K562 (cell line): Measurements from ENCODE around the gene HOXB4. TPM values are rescaled to one million over a fixed set of nuclear protein-coding genes. Genes with fewer than 3 reads are reported as not detected.

ENCODE experiments used
- MAZ ChIP-seq, 2 experiments: fragments of 450-650 bp in 1 of 2; sonication (generic) in 1 of 2; formaldehyde crosslinking; IDR thresholded peaks in 1 of 2; conservative IDR thresholded peaks in 1 of 2; 2 replicates each; pipeline versions ENCODE4 v1.4.0 to v1.5.0; 2020; ENCODE audit warnings: mild to moderate bottlenecking in 1 of 2, missing genetic modification reagents in 1 of 2
- MEIS2 ChIP-seq: fragments of 450-650 bp; IDR thresholded peaks from 2 replicates; pipeline ENCODE4 v1.6.1; 2014; ENCODE audit warnings: mild to moderate bottlenecking; ENCODE audit not compliant: partially characterized antibody
- PHF8 ChIP-seq: fragments of 200-600 bp; sonication (generic); IDR thresholded peaks from 2 replicates; pipeline ENCODE4 v1.6.1; 2012; ENCODE audit warnings: mixed run types, mild to moderate bottlenecking, inconsistent platforms, low read length, moderate library complexity, borderline replicate concordance
- SMAD1 ChIP-seq: fragments of 150-350 bp; IDR thresholded peaks from 2 replicates; pipeline ENCODE4 v1.6.1; 2014; ENCODE audit warnings: low read length, low read depth; ENCODE audit not compliant: partially characterized antibody
- TGIF2 ChIP-seq: sonication (generic); formaldehyde crosslinking; IDR thresholded peaks from 2 replicates; pipeline ENCODE4 v1.8.1; 2022; ENCODE audit warnings: mild to moderate bottlenecking, missing genetic modification reagents, moderate library complexity
- polyA plus RNA-seq, 8 experiments: library from polyadenylated mRNA; depleted of rRNA in 4 of 8; stranded (reverse) in 5 of 8; unstranded in 3 of 8; fragments of >200 nt; fragmentation: Nextera tagmentation in 2 of 8; fragmentation: Illumina TruSeq in 1 of 8; extraction: Ambion mirVana in 2 of 8; extraction: Trizol in 1 of 8; gene quantifications; 2 replicates each; pipeline versions ENCODE4 v1.2.1 to v1.2.3, GENCODE V29; 2011 to 2014; ENCODE audit warnings: inconsistent platforms in 1 of 8, missing spikeins in 1 of 8
- total RNA-seq, 7 experiments: library from RNA; depleted of rRNA in 6 of 7; stranded (reverse); fragments of >200 nt in 6 of 7; fragmentation: Illumina TruSeq in 2 of 7; extraction: Trizol in 2 of 7; gene quantifications; 2 replicates each; pipeline versions ENCODE4 v1.2.1 to v1.2.3, GENCODE V29; 2011 to 2021; ENCODE audit warnings: low replicate concordance in 1 of 7
- TF ChIP-seq, protein P1 (sequence below): conservative IDR thresholded peaks from 2 replicates; pipeline ENCODE4 v1.6.1; 2011; ENCODE audit warnings: low read depth, mild to moderate bottlenecking, low read length; ENCODE audit not compliant: control insufficient read depth
- TF ChIP-seq, protein P2 (sequence below): sonication (generic); formaldehyde crosslinking; IDR thresholded peaks from 2 replicates; pipeline ENCODE4 v1.8.0; 2023; ENCODE audit warnings: mild to moderate bottlenecking, missing genetic modification reagents

HOXB4 gene
- total and polyA plus RNA-seq, 9 of the 15 experiments (the other 6 are each of a cell fraction or from before 2014, with no cell fraction given): 1.6 to 34.9 (median 14.9) TPM

DNA sequence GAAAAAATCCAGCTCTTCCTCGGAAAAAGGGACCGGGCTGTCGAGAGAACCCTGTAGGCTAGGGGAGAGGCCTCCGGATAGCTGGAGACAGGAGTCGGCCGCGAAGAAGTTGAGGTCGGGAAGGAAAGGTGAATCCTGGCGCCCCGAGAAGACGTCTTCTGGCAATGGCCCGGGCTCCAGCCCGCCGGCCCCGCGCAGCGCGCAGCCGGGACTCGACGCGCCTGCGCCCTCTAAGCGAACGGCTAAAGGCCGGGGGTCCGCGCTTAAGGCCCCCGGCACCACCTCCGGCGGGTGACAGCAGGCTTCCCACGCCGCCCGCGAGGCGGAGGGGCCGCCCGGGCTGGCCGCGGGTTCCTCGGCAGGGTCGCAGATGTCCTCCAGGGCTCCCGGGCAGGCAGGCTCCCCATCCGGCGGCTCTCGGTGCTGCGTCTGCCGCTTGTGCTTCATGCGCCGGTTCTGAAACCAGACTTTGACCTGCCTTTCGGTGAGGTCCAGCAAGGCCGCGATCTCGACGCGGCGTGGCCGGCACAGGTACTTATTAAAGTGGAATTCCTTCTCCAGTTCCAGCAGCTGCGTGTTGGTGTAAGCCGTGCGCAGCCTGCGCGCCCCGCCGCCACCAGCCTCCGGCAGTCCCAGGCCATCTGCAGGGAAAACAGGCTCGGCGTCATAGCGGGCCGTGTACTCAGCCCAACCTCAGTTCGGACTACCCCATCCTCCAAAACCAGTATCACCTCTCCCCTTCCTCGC is 34.9 kb downstream of the HOXB4 start (continued):
- TF ChIP-seq MAZ (CRISPR knock-in tag; conservative IDR thresholded peaks at IDR 0.05 in 1 of 2, IDR thresholded peaks at IDR 0.05 in 1 of 2) (peak in 1 of 2 experiments; percentile 24; a peak in 1 of 4 replicates), SMAD1 (peak; percentile 16), MEIS2 (no peak), PHF8 (peak; percentile 35; the same call in 1 of the 2 replicates), TGIF2 (CRISPR knock-in tag) (peak; percentile 71; the same call in 1 of the 2 replicates)
- TF ChIP-seq, protein P1, sequence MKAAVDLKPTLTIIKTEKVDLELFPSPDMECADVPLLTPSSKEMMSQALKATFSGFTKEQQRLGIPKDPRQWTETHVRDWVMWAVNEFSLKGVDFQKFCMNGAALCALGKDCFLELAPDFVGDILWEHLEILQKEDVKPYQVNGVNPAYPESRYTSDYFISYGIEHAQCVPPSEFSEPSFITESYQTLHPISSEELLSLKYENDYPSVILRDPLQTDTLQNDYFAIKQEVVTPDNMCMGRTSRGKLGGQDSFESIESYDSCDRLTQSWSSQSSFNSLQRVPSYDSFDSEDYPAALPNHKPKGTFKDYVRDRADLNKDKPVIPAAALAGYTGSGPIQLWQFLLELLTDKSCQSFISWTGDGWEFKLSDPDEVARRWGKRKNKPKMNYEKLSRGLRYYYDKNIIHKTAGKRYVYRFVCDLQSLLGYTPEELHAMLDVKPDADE: peak; percentile 27; the same call in 1 of the 2 replicates
- TF ChIP-seq, protein P2, sequence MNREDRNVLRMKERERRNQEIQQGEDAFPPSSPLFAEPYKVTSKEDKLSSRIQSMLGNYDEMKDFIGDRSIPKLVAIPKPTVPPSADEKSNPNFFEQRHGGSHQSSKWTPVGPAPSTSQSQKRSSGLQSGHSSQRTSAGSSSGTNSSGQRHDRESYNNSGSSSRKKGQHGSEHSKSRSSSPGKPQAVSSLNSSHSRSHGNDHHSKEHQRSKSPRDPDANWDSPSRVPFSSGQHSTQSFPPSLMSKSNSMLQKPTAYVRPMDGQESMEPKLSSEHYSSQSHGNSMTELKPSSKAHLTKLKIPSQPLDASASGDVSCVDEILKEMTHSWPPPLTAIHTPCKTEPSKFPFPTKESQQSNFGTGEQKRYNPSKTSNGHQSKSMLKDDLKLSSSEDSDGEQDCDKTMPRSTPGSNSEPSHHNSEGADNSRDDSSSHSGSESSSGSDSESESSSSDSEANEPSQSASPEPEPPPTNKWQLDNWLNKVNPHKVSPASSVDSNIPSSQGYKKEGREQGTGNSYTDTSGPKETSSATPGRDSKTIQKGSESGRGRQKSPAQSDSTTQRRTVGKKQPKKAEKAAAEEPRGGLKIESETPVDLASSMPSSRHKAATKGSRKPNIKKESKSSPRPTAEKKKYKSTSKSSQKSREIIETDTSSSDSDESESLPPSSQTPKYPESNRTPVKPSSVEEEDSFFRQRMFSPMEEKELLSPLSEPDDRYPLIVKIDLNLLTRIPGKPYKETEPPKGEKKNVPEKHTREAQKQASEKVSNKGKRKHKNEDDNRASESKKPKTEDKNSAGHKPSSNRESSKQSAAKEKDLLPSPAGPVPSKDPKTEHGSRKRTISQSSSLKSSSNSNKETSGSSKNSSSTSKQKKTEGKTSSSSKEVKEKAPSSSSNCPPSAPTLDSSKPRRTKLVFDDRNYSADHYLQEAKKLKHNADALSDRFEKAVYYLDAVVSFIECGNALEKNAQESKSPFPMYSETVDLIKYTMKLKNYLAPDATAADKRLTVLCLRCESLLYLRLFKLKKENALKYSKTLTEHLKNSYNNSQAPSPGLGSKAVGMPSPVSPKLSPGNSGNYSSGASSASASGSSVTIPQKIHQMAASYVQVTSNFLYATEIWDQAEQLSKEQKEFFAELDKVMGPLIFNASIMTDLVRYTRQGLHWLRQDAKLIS (CRISPR knock-in tag): peak; percentile 58; the same call in 1 of the 2 replicates
